ENCODE results near the gene RAB13. TPM values are rescaled to one million over a fixed set of nuclear protein-coding genes. Genes with fewer than 3 reads are reported as not detected.
A peak's percentile ranks its signal among the peaks of the same experiment; 100 is the strongest.

Gene RAB13
- total RNA-seq (2021; fragmentation: NEBNext Ultra II Directional; extraction: Animal tissue kit (Norgen Biotek cat#: 25700)), result 157 TPM in 2 replicates
- 65.7 and 70.5 TPM in 2 replicates for polyA plus RNA-seq (2011; rRNA removed)
- polyA plus RNA-seq (2011; cell fraction: cytosol; rRNA removed), result 138 TPM
- polyA plus RNA-seq (2011; cell fraction: nucleus; rRNA removed), result 35.3 TPM
- 307 to 384 TPM (median 313 TPM) in 4 replicates for polyA plus RNA-seq (2012, experiment 1 of 2)
- polyA plus RNA-seq (2012, experiment 2 of 2), result 65.2 TPM
- 337 TPM for polyA plus RNA-seq (2013, experiment 1 of 2)
- polyA plus RNA-seq (2013, experiment 2 of 2), result 337 TPM
- 38.0 and 54.5 TPM in 2 replicates for polyA minus RNA-seq (2011; rRNA and poly(A)+ RNA removed)
- polyA minus RNA-seq (2011; cell fraction: cytosol; rRNA and poly(A)+ RNA removed), result 34.3 TPM
- 27.7 TPM for polyA minus RNA-seq (2011; cell fraction: nucleus; rRNA and poly(A)+ RNA removed)
- long read RNA-seq, experiment 1, transcript RAB13-201 (8 exons, 1,176 nt), result major isoform, 29 of 43 reads
- long read RNA-seq, experiment 1, partial matches to known transcripts, result 6 of 43 reads
- long read RNA-seq, experiment 1, other reads (novel, unspliced or antisense), result 6 of 43 reads
- long read RNA-seq, experiment 2, transcript RAB13-201 (8 exons, 1,176 nt), result major isoform, 341 of 346 reads
- long read RNA-seq, experiment 2, partial matches to known transcripts, result 2 of 346 reads
- long read RNA-seq, experiment 2, other reads (novel, unspliced or antisense), result 2 of 346 reads

GRCh38 chr1:153985941-153986761 lies at the start of gene RAB13:
TSS of gene RAB13 (minus strand) at chr1:153986339. CDS start at chr1:153986236, 103 bp downstream.
- Histone ChIP-seq H4K5ac (ENCODE audit: insufficient read length, low read depth, low read length) (peak within 1 kb of the TSS; percentile 92), H3K79me2 (ENCODE audit: control insufficient read depth in 1 of 2, insufficient read depth in 2 of 2, low read length in 2 of 2) (peaks cover 0 to 25% of the 10 kb centered on the region in 2 experiments; a peak in 3 of 4 replicates), H3K27ac (ENCODE audit: low read depth, low read length) (peak within 1 kb of the TSS; percentile 74), H4K91ac (replicated peaks; ENCODE audit: insufficient read length, low read length) (peak within 1 kb of the TSS; percentile 38), H2BK15ac (ENCODE audit: low read length) (peak within 1 kb of the TSS; percentile 81; the same call in 1 of the 2 replicates), H2AFZ (ENCODE audit: low read length) (peak within 1 kb of the TSS; percentile 81), H3K79me1 (ENCODE audit: low read depth, low read length) (0 out of 2 replicates have a peak, but pooled peaks cover 3% of the 10 kb centered on the region), H2BK20ac (ENCODE audit: low read length) (no peak within 1 kb of the TSS), H3K23me2 (ENCODE audit: low read depth, low read length) (peaks cover 11% of the 10 kb centered on the region), H3K4me1 (replicated peaks in 1 of 4; ENCODE audit: control insufficient read depth in 3 of 4, insufficient read depth in 4 of 4, low read length in 3 of 4) (peaks cover 0 to 10% (median 9%) of the 10 kb centered on the region in 4 experiments; a peak in 5 of 7 replicates), H4K8ac (ENCODE audit: extremely low read depth, insufficient read depth, low read length) (no peak within 1 kb of the TSS), H3K14ac (ENCODE audit: insufficient read length) (no peak within 1 kb of the TSS), H2BK120ac (replicated peaks; ENCODE audit: low read depth, low read length) (no peak within 1 kb of the TSS), H2BK12ac (ENCODE audit: low read depth, low read length) (0 out of 2 replicates have a peak within 1 kb of the TSS, but pooled peaks have one; percentile 5), H3K9me3 (ENCODE audit: insufficient read depth in 2 of 2, low read depth in 1 of 2, low read length in 1 of 2) (no peaks in the 10 kb centered on the region), H2AK5ac (ENCODE audit: low read depth, low read length) (no peak within 1 kb of the TSS), H3K4me2 (ENCODE audit: insufficient read depth in 1 of 2, low read depth in 2 of 2, low read length in 2 of 2) (peak within 1 kb of the TSS; percentile 96 to 100), H3K18ac (ENCODE audit: extremely low read depth, low read length) (peak within 1 kb of the TSS; percentile 64), H3K4me3 (ENCODE audit: extremely low read depth in 1 of 4, insufficient read depth in 2 of 4, low read depth in 3 of 4, low read length in 4 of 4) (peak within 1 kb of the TSS; percentile 83 to 93 (median 90)), H3K56ac (replicated peaks; ENCODE audit: insufficient read length, low read depth, low read length) (peak within 1 kb of the TSS; percentile 70), H3K36me3 (ENCODE audit: control insufficient read depth in 2 of 4, insufficient read depth in 4 of 4, low read length in 3 of 4) (peaks cover 5 to 30% (median 22%) of the 10 kb centered on the region in 4 experiments; a peak in 7 of 8 replicates), H2BK5ac (ENCODE audit: low read depth, low read length) (peak within 1 kb of the TSS; percentile 60), H3K4ac (replicated peaks; ENCODE audit: insufficient read length, low read depth, low read length) (peak within 1 kb of the TSS; percentile 85), H4K20me1 (replicated peaks in 1 of 2; ENCODE audit: control insufficient read depth in 1 of 2, insufficient read depth in 2 of 2, low read length in 2 of 2) (peaks cover 0 to 4% of the 10 kb centered on the region in 2 experiments), H3K27me3 (replicated peaks in 1 of 4; ENCODE audit: control insufficient read depth in 3 of 4, extremely low read depth in 1 of 4, insufficient read depth in 3 of 4, low read length in 3 of 4) (no peaks in the 10 kb centered on the region), H3K9ac (replicated peaks in 1 of 4; ENCODE audit: extremely low read depth in 1 of 4, low read depth in 3 of 4, low read length in 3 of 4) (peak within 1 kb of the TSS; percentile 61 to 90 (median 80)), H3K23ac (ENCODE audit: insufficient read length) (no peak within 1 kb of the TSS)
- POLR2A ChIA-PET (ENCODE audit: partially characterized antibody), result interaction anchor here (0.9 to 13.2 kb wide), 16 partner anchors 9 to 211 kb away, joined by 3 to 454 read pairs (median 4); partner anchors contain the start of genes CREB3L4, CRTC2, DENND4B and JTB
- FAIRE-seq, result no peak
- CTCF ChIA-PET (ENCODE audit: partially characterized antibody), result interaction anchor here (0.6 to 3.9 kb wide), 35 partner anchors 8 to 357 kb away, joined by 3 to 31 read pairs (median 4); partner anchors contain the start of genes CREB3L4, DENND4B, GATAD2B and JTB
- WGBS, 2 experiments (ENCODE audit: extremely low coverage in 1 of 2, insufficient coverage in 1 of 2, insufficient read length in 1 of 2, insufficient replicate concordance in 2 of 2, low coverage in 1 of 2, low lambda C conversion rate in 2 of 2, missing lambda C conversion rate in 1 of 2), result 4% methylated on average over 23 of the region's 32 CpGs; no CpG with 5 or more reads in 1 of the 2 experiments
- DNase-seq (ENCODE audit: low read depth in 1 of 2, low spot score in 2 of 2), result peak in 1 of 2 experiments; percentile 86
- no peak for TF ChIP-seq JUN (IDR thresholded peaks at IDR 0.05; ENCODE audit: low read depth, low read length)
- TF ChIP-seq TAF7 (optimal IDR thresholded peaks at IDR 0.05; ENCODE audit: borderline replicate concordance, low read depth, low read length), result no peak
- 0 out of 2 replicates have a peak, but pooled peaks have one; percentile 3 for TF ChIP-seq EGR1 (IDR thresholded peaks at IDR 0.05; ENCODE audit: borderline replicate concordance, low read depth, low read length)
- no peak for TF ChIP-seq SP4 (IDR thresholded peaks at IDR 0.05; ENCODE audit: low read length)
- TF ChIP-seq EZH2 (IDR thresholded peaks at IDR 0.05; ENCODE audit: low read depth, low read length, severe bottlenecking), result no peak
- no peak for TF ChIP-seq CBX5 (IDR thresholded peaks at IDR 0.05; ENCODE audit: low read depth, low read length)
- TF ChIP-seq CREB1 (IDR thresholded peaks at IDR 0.05), result no peak
- TF ChIP-seq TAF1 (IDR thresholded peaks at IDR 0.05; ENCODE audit: low read depth, low read length), result peak; percentile 79

All from H1 (cell line).